Colonic mucosa (tissue), 4 donors: ENCODE results near the gene RACK1. TPM values are rescaled to one million over a fixed set of nuclear protein-coding genes. Genes with fewer than 3 reads are reported as not detected.
"Not testable (repeated sequence)": the region's sequence is repeated elsewhere in the genome, so short reads cannot be mapped to it uniquely, and the experiment has no call there.

Experiments used
- DNase-seq: peaks from one replicate; pipeline ENCODE4 v3.0.0-alpha.2; 2020
- H3K27ac ChIP-seq: fragments of 200-600 bp; one replicate; pipeline ENCODE4 v1.8.0; 2021
- H3K27me3 ChIP-seq: fragments of 200-600 bp; one replicate; pipeline ENCODE4 v1.8.0; 2021
- H3K36me3 ChIP-seq: fragments of 200-600 bp; one replicate; pipeline ENCODE4 v1.8.0; 2021
- H3K4me1 ChIP-seq: fragments of 200-600 bp; one replicate; pipeline ENCODE4 v1.8.0; 2021; ENCODE audit warnings: mild to moderate bottlenecking
- H3K4me3 ChIP-seq: fragments of 200-600 bp; one replicate; pipeline ENCODE4 v1.8.0; 2021
- H3K9ac ChIP-seq, 2 donors: one replicate each; pipeline ENCODE4 v1.7.0; 2013; ENCODE audit warnings: control low read depth in 2 of 2, low read depth in 2 of 2, low read length in 2 of 2
- H3K9me3 ChIP-seq: fragments of 200-600 bp; one replicate; pipeline ENCODE4 v1.8.0; 2021
- intact Hi-C: fragments of 100-400 bp; cut with DNase I; formaldehyde crosslinking; loops from one replicate; pipeline ENCODE4 v1.14.1; 2022
- total RNA-seq, 2 donors: library from RNA; stranded (reverse); fragmentation: NEBNext Ultra II Directional in 1 of 2; extraction: Animal tissue kit (Norgen Biotek cat#: 25700) in 1 of 2; gene quantifications; one replicate each; pipeline ENCODE4 v1.2.1, GENCODE V29; 2021
- TF ChIP-seq, protein P1 (sequence below): fragments of 200-600 bp; IDR thresholded peaks from one replicate; pipeline ENCODE4 v1.8.0; 2022; ENCODE audit warnings: antibody characterized with exemption, mild to moderate bottlenecking
- donor health status: healthy.
- donor health status: DM: no; HTN: no; CAD: no.
- donor health status: DM: no; HTN: no; CAD: no.

Gene RACK1
- total RNA-seq, result 1,000 to 10,000 TPM; 1,252 to 1,403 TPM

DNA sequence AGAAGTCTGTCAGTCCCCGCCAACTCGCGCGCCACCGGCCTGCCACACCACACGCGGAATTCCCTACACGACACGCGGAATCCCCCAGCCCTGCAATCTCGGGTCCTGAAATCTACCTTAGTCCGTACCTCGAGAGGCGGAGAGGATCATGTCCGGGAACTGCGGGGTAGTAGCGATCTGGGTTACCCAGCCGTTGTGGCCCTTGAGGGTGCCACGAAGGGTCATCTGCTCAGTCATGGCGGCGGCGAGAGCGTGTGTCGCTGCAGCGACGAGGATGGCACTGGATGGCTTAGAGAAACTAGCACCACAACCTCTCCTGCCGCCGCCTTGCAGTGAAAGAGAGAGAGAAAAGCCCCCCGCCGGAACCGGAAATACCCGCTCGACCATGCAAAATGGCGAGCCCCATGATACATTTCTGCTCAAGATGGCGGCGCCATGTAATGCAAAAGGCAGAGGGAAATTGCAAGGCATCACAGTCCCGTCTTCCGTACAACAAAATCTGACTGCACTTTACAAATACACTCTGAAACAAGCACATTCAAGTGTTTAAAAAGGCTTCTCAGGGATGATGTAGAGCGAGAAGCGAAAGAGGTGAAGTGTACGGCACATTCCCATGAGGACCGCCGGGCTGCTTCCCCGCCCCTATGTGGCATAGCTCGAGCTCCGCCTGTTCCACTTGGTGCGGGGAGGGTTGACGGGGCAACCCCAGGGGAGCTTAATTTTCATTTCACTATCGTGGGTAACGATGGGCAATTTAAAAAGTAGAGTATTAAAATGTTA lies at the start of gene RACK1:
RACK1 (minus strand) TSS at position 343 of the 780 bp plus-strand sequence; CDS start at position 237, 106 bp downstream.
- TF ChIP-seq, protein P1, sequence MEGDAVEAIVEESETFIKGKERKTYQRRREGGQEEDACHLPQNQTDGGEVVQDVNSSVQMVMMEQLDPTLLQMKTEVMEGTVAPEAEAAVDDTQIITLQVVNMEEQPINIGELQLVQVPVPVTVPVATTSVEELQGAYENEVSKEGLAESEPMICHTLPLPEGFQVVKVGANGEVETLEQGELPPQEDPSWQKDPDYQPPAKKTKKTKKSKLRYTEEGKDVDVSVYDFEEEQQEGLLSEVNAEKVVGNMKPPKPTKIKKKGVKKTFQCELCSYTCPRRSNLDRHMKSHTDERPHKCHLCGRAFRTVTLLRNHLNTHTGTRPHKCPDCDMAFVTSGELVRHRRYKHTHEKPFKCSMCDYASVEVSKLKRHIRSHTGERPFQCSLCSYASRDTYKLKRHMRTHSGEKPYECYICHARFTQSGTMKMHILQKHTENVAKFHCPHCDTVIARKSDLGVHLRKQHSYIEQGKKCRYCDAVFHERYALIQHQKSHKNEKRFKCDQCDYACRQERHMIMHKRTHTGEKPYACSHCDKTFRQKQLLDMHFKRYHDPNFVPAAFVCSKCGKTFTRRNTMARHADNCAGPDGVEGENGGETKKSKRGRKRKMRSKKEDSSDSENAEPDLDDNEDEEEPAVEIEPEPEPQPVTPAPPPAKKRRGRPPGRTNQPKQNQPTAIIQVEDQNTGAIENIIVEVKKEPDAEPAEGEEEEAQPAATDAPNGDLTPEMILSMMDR, result no peak
- intact Hi-C loops, result no loop called here
- Histone ChIP-seq H3K4me3 (peak within 1 kb of the TSS; percentile 63), H3K4me1 (peaks cover 9% of the 10 kb centered on the region), H3K36me3 (peaks cover 17% of the 10 kb centered on the region), H3K27me3 (no peaks in the 10 kb centered on the region), H3K9ac (peak within 1 kb of the TSS; percentile 95 to 100), H3K9me3 (no peaks in the 10 kb centered on the region), H3K27ac (peak within 1 kb of the TSS; percentile 93)
- DNase-seq, result peak; percentile 90

DNA sequence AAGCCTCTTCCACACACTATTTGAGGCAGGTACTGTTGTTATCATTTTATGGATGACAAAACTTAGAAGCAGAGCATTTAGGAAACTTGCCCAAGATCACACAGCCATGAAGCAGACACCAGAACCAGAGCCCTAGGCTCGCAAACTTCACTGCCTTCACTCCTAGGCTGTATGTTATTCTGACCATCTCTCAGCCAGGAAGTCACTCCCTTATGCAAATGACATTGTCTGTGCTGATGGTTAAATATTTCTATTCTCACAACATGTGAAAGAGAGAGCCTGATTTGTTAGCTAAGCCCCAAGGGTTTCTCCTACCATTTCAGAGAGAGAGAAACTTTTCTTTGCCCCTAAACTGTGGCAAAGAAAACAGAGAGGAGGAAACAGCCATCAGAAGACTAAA lies 43.6 kb upstream of the RACK1 start:
- intact Hi-C loops, H3K36me3 ChIP-seq, H3K9me3 ChIP-seq, H3K27me3 ChIP-seq, H3K9ac ChIP-seq, H3K4me1 ChIP-seq, DNase-seq, H3K27ac ChIP-seq, H3K4me3 ChIP-seq: not testable (repeated sequence)

GRCh38 chr5:181285962-181286705 lies 42.4 kb upstream of the RACK1 start:
- H3K9me3 ChIP-seq, DNase-seq, intact Hi-C loops, H3K4me1 ChIP-seq, H3K4me3 ChIP-seq, H3K36me3 ChIP-seq, H3K9ac ChIP-seq, H3K27me3 ChIP-seq, H3K27ac ChIP-seq: not testable (repeated sequence)

DNA sequence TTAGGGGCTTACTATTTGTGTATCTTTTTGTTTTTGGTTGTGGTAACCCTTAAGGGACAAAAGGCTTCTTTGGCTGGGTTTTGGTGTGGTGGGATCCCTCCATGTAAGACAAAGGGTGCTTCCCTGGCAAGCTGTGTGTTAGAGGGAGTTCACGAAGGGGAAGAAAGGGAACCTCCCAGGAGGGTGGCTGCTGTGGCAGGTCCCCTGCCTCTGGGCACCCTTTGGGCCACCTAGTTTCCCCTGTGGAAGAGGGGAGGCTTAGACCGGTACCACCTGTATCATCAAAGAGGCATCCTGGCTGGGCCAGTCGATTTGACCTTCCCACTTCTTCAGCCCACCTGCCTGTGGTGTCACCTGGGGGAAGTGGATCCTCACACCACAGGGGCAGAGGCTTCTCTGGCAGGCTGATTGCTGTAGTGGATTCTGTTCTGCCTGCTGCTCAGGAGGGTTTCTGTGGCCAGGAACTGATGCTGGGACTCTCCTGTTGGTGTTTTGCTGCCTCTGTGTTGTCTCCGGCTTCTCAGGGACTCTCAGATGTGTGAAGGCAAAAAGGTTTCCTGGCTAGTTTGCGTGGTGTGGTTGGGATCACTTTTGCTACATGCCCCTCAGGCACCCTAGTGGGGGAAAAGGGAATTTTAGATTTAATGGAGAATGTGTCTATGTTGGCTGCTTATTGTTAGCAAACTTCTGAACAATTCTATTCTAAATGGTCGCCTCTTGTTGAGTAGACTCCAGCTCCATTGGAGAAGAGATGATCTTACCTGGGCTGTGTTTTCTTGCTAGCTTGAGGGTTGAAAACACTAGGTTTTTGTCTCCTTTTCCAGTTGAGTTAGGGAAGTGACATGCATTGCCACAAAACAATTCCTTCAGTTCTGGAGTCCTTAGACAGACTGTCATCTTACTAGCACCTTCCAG lies 40.4 kb upstream of the RACK1 start:
- H3K36me3 ChIP-seq, H3K9ac ChIP-seq, H3K9me3 ChIP-seq, intact Hi-C loops, H3K4me3 ChIP-seq, H3K27me3 ChIP-seq, H3K27ac ChIP-seq, H3K4me1 ChIP-seq, DNase-seq: not testable (repeated sequence)

GRCh38 chr5:181283347-181283746 lies 39.6 kb upstream of the RACK1 start:
- H3K4me3 ChIP-seq, result no peak overlapping the region
- TF ChIP-seq, protein P1, result no peak
- no peaks in the 10 kb centered on the region for H3K27me3 ChIP-seq
- intact Hi-C loops, result no loop called here
- no peaks in the 10 kb centered on the region for H3K36me3 ChIP-seq
- no peak for DNase-seq
- H3K9me3 ChIP-seq, result no peaks in the 10 kb centered on the region
- no peaks in the 10 kb centered on the region for H3K4me1 ChIP-seq
- H3K27ac ChIP-seq, result no peak overlapping the region
- H3K9ac ChIP-seq, result no peak overlapping the region

GRCh38 chr5:181282874-181283273 lies 39.2 kb upstream of the RACK1 start:
- no peaks in the 10 kb centered on the region for H3K36me3 ChIP-seq
- no peak overlapping the region for H3K9ac ChIP-seq
- TF ChIP-seq, protein P1, result no peak
- H3K4me3 ChIP-seq, result no peak overlapping the region
- DNase-seq, result no peak
- H3K27me3 ChIP-seq, result no peaks in the 10 kb centered on the region
- no peak overlapping the region for H3K27ac ChIP-seq
- no peaks in the 10 kb centered on the region for H3K9me3 ChIP-seq
- H3K4me1 ChIP-seq, result no peaks in the 10 kb centered on the region
- intact Hi-C loops, result no loop called here

GRCh38 chr5:181282415-181282814 lies 38.7 kb upstream of the RACK1 start:
- H3K27me3 ChIP-seq, H3K9ac ChIP-seq, intact Hi-C loops, H3K4me3 ChIP-seq, H3K27ac ChIP-seq, H3K4me1 ChIP-seq, DNase-seq, H3K36me3 ChIP-seq, H3K9me3 ChIP-seq: not testable (repeated sequence)
